ENCODE data around the gene GNAZ. TPM values are rescaled to one million over a fixed set of nuclear protein-coding genes. Genes with fewer than 3 reads are reported as not detected.
"Not testable (repeated sequence)": the region's sequence is repeated elsewhere in the genome, so short reads cannot be mapped to it uniquely, and the experiment has no call there.

GNAZ gene
- total RNA-seq, 1 donor from 2014 or later, result 2.9 TPM

GRCh38 chr22:23130697-23131096 lies 60.4 kb downstream of the GNAZ start:
- TF ChIP-seq CTCF (IDR thresholded peaks at IDR 0.05; ENCODE audit: borderline replicate concordance), result no peak
- Histone ChIP-seq H3K36me3 (no peaks in the 10 kb centered on the region), H3K27ac (replicated peaks) (no peak overlapping the region), H3K4me1 (peaks cover 8% of the 10 kb centered on the region), H3K4me3 (no peak overlapping the region), H3K9me3 (replicated peaks) (no peaks in the 10 kb centered on the region), H3K27me3 (ENCODE audit: low read depth) (no peaks in the 10 kb centered on the region)
- intact Hi-C loops (cut with micrococcal nuclease), result no loop called here
- no peak for DNase-seq

GRCh38 chr22:23131931-23132330 lies 61.6 kb downstream of the GNAZ start:
- Histone ChIP-seq H3K27ac (replicated peaks) (no peak overlapping the region), H3K27me3 (ENCODE audit: low read depth) (no peaks in the 10 kb centered on the region), H3K4me1 (peaks cover 8% of the 10 kb centered on the region), H3K4me3 (no peak overlapping the region), H3K9me3 (replicated peaks) (no peaks in the 10 kb centered on the region), H3K36me3 (no peaks in the 10 kb centered on the region)
- intact Hi-C loops (cut with micrococcal nuclease), result no loop called here
- no peak for DNase-seq
- no peak for TF ChIP-seq CTCF (IDR thresholded peaks at IDR 0.05; ENCODE audit: borderline replicate concordance)

- Histone ChIP-seq H3K27me3 (ENCODE audit: low read depth) (no peaks in the 10 kb centered on the region), H3K4me3 (no peak overlapping the region), H3K36me3 (no peaks in the 10 kb centered on the region), H3K9me3 (replicated peaks) (no peaks in the 10 kb centered on the region), H3K4me1 (peaks cover 8% of the 10 kb centered on the region), H3K27ac (replicated peaks) (no peak overlapping the region)
- DNase-seq, result no peak
- intact Hi-C loops (cut with micrococcal nuclease), result no loop called here
- no peak for TF ChIP-seq CTCF (IDR thresholded peaks at IDR 0.05; ENCODE audit: borderline replicate concordance)
Observed at GRCh38 chr22:23132376-23133091, 62.2 kb downstream of the GNAZ start.

DNA sequence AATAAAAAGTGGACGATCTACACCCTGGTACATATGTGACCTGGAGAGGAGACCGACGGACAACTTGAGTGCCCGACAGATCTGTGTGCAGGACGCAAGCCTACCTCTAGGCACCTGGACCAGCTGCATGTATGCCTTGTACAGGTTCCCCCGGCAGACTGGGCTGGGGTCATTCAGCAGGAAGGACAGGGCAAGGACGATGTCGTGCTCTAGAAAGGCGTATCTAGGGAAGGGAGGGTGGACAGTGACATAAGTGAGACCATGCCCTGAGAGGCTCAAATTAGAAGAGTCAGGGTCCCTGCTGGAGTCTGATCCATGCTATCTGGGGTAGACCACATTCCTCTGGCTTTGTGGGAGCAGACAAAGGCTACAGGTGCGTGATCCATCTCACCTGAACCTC lies 63.6 kb downstream of the GNAZ start:
- no peak for DNase-seq
- peaks cover 7% of the 10 kb centered on the region for H3K4me1 ChIP-seq
- H3K9me3 ChIP-seq (replicated peaks), result no peaks in the 10 kb centered on the region
- no peak overlapping the region for H3K4me3 ChIP-seq
- no peak overlapping the region for H3K27ac ChIP-seq (replicated peaks)
- intact Hi-C loops (cut with micrococcal nuclease), result no loop called here
- H3K27me3 ChIP-seq (ENCODE audit: low read depth), result no peaks in the 10 kb centered on the region
- no peaks in the 10 kb centered on the region for H3K36me3 ChIP-seq
- TF ChIP-seq CTCF (IDR thresholded peaks at IDR 0.05; ENCODE audit: borderline replicate concordance), result no peak

DNA sequence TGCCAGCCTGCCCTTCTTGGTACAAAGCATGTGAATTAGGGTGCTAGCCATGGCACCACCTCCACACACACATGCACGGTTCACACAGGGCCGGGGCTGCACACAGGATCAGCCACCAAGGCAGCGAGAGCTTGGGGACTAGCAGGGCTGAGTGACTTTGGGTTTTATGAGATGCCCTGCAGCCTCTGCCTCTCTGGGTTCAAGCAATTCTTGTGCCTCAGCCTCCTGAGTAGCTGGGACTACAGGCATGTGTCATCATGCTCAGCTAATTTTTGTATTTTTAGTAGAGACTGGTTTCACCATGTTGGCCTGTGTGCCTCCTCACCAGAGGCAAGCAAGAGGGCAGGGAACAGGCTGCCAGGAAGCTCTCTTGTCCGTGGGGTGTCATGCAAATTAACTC lies 66.7 kb downstream of the GNAZ start:
- H3K27me3 ChIP-seq (ENCODE audit: low read depth), result not testable (repeated sequence)

GRCh38 chr22:23137468-23137867 lies 67.1 kb downstream of the GNAZ start:
- Histone ChIP-seq H3K27ac (replicated peaks) (no peak overlapping the region), H3K4me1 (peaks cover 18% of the 10 kb centered on the region), H3K4me3 (no peak overlapping the region), H3K36me3 (no peaks in the 10 kb centered on the region), H3K9me3 (replicated peaks) (no peaks in the 10 kb centered on the region), H3K27me3 (ENCODE audit: low read depth) (no peaks in the 10 kb centered on the region)
- TF ChIP-seq CTCF (IDR thresholded peaks at IDR 0.05; ENCODE audit: borderline replicate concordance), result no peak
- no peak for DNase-seq
- intact Hi-C loops (cut with micrococcal nuclease), result no loop called here

More for the DNA sequence above, 66.7 kb downstream of the GNAZ start:
- H3K4me1 ChIP-seq, result peaks cover 13% of the 10 kb centered on the region
- H3K4me3 ChIP-seq; H3K9me3 ChIP-seq (replicated peaks); H3K36me3 ChIP-seq; DNase-seq; H3K27ac ChIP-seq (replicated peaks); intact Hi-C loops (cut with micrococcal nuclease): not testable (repeated sequence)
